ENCODE measurements around the gene DPF3.

The DPF3 gene

DNA sequence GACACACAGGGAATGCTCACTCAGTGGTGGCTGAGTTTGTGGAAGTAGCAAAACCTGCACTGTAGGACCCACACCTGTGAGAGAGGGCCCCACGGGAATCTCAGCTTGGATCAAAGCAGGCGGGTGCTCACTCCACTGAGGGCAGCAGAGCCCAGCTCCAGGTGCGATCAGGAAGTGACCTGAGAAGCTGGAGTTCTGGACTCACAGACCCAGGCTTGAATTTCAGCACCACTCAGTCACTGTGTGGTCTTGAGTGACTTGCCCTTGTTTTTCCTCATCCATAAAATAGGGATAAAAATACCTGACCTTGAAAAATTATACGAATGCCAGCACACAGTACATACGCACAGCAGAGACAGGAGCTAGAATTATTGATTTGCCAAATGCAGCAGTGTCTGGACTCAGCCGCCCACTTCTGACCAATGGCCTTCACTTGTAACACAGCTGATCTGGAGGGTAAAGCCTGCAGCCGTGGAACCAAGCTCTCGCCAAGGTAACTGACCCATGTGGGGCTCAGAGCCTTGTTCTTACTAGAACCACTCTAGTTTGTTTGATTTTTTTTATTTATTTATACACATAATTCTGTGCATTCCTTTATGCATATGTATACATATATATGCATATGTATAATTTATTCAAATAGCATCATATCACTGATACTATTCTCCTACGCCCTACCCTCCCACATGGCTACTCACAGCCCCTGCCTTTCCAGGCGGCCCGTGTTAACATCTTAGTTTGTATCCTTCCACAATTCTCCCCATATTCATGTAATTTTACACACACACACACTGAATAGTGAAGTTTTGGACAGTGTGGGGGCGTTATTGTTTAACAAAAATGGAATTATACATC, 53.9 kb downstream of the DPF3 start:
- no peak overlapping the region for H3K4me3 ChIP-seq (ENCODE audit: low read depth, low read length)
- TF ChIP-seq CTCF (IDR thresholded peaks at IDR 0.05; ENCODE audit: low read depth, low read length) = no peak
- no peak for DNase-seq (ENCODE audit: low read depth, low spot score)
- in situ Hi-C loops (cut with HindIII; ENCODE audit: low sequenced_read_pairs) = no loop called here

- in situ Hi-C loops (cut with HindIII; ENCODE audit: low sequenced_read_pairs) = no loop called here
- DNase-seq (ENCODE audit: low read depth, low spot score) = no peak
- no peak overlapping the region for H3K4me3 ChIP-seq (ENCODE audit: low read depth, low read length)
- no peak for TF ChIP-seq CTCF (IDR thresholded peaks at IDR 0.05; ENCODE audit: low read depth, low read length)
Measured at GRCh38 chr14:72839351-72839750, 54.5 kb downstream of the DPF3 start.

DNA sequence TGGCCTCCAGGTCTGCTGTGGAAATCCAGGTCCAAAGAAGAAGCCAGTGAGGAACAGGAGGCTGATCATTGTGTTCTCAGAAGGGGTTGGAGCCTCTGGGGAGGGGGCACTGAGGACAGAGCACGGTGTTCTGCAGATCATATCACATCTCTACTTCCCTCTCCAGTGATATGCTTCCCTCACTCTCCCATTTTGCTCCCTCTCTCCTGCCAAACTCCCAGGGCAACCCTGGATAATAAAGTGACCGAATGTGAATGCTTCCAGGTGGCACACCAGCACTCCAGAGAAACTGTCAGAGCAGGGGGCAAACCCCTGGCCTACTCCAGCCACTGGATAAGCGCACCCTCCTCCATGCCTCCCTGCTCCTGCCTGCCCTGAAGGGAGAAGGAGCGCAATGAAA, 57.8 kb downstream of the DPF3 start:
- DNase-seq (ENCODE audit: low read depth, low spot score) = no peak
- H3K4me3 ChIP-seq (ENCODE audit: low read depth, low read length) = no peak overlapping the region
- in situ Hi-C loops (cut with HindIII; ENCODE audit: low sequenced_read_pairs) = no loop called here
- TF ChIP-seq CTCF (IDR thresholded peaks at IDR 0.05; ENCODE audit: low read depth, low read length) = no peak

DNA sequence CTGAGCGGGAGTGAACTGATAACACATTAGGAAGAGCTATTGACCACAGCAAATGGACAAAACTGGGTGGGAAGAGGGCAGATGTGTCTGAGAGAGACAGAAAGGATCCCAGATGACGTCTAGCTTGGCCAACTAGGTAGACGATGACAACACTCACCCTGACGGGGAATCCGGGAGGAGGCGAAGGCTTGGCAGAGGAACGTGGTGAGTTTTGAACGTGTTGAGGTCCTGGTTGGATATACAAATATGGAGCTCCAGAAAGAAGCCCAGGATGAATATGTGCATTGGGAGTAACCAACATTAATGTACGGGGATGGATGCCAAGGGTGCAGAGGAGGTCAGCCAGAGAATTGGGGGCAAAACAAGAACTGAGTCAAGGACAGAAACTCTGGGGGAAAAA, 60.7 kb downstream of the DPF3 start:
- in situ Hi-C loops (cut with HindIII; ENCODE audit: low sequenced_read_pairs) = no loop called here

GRCh38 chr14:72830786-72831594, 62.9 kb downstream of the DPF3 start:
- TF ChIP-seq CTCF (IDR thresholded peaks at IDR 0.05; ENCODE audit: low read depth, low read length) = no peak
- no peak overlapping the region for H3K4me3 ChIP-seq (ENCODE audit: low read depth, low read length)
- in situ Hi-C loops (cut with HindIII; ENCODE audit: low sequenced_read_pairs) = no loop called here
- peak; percentile 15 for DNase-seq (ENCODE audit: low read depth, low spot score)

More for the DNA sequence above, 60.7 kb downstream of the DPF3 start:
- no peak overlapping the region for H3K4me3 ChIP-seq (ENCODE audit: low read depth, low read length)
- DNase-seq (ENCODE audit: low read depth, low spot score) = no peak
- TF ChIP-seq CTCF (IDR thresholded peaks at IDR 0.05; ENCODE audit: low read depth, low read length) = no peak

- DNase-seq (ENCODE audit: low read depth, low spot score) = no peak
- H3K4me3 ChIP-seq (ENCODE audit: low read depth, low read length) = no peak overlapping the region
- no peak for TF ChIP-seq CTCF (IDR thresholded peaks at IDR 0.05; ENCODE audit: low read depth, low read length)
- in situ Hi-C loops (cut with HindIII; ENCODE audit: low sequenced_read_pairs) = no loop called here
Measured at GRCh38 chr14:72830356-72830755, 63.5 kb downstream of the DPF3 start.
